Hippocampal formation (tissue), 2 donors: Measurements from ENCODE around the gene DHRSX.
"Not testable (repeated sequence)": the region's sequence is repeated elsewhere in the genome, so short reads cannot be mapped to it uniquely, and the experiment has no call there.

Experiments
- DNase-seq, 2 donors: peaks; one replicate each; lab custom pipeline; 2025; lab: John Stamatoyannopoulos, UW

DHRSX gene

GRCh38 chrX:2519638-2520037 lies 18.9 kb upstream of the DHRSX start:
- DNase-seq, result not testable (repeated sequence)

GRCh38 chrX:2517055-2517454 lies 16.3 kb upstream of the DHRSX start:
- DNase-seq, result no peak

GRCh38 chrX:2516623-2517022 lies 15.8 kb upstream of the DHRSX start:
- DNase-seq, result no peak

GRCh38 chrX:2514131-2514530 lies 13.4 kb upstream of the DHRSX start:
- no peak for DNase-seq

- no peak for DNase-seq
These were observed 12.4 kb upstream of the DHRSX start for GRCh38 chrX:2513121-2513664.

GRCh38 chrX:2512501-2512900 lies 11.7 kb upstream of the DHRSX start:
- DNase-seq, result no peak

GRCh38 chrX:2511326-2511725 lies 10.6 kb upstream of the DHRSX start:
- no peak for DNase-seq

GRCh38 chrX:2508648-2509335 lies 8.0 kb upstream of the DHRSX start:
- DNase-seq, result no peak

GRCh38 chrX:2507904-2508627 lies 7.3 kb upstream of the DHRSX start:
- DNase-seq, result no peak

- DNase-seq, result no peak
These were observed 6.4 kb upstream of the DHRSX start for GRCh38 chrX:2507196-2507595.

- not testable (repeated sequence) for DNase-seq
These were observed 4.6 kb upstream of the DHRSX start for GRCh38 chrX:2505341-2505740.

GRCh38 chrX:2504706-2505332 lies 4.0 kb upstream of the DHRSX start:
- DNase-seq, result no peak

GRCh38 chrX:2503591-2504500 lies 3.1 kb upstream of the DHRSX start:
- no peak for DNase-seq

- DNase-seq, result no peak
These were observed 2.1 kb upstream of the DHRSX start for GRCh38 chrX:2502668-2503519.

- no peak for DNase-seq
These were observed 1.4 kb upstream of the DHRSX start for GRCh38 chrX:2502120-2502667.

- no peak for DNase-seq
These were observed 855 bp upstream of the DHRSX start for GRCh38 chrX:2501559-2502102.

- DNase-seq, result no peak
These were observed 529 bp downstream of the DHRSX start for GRCh38 chrX:2500091-2500802.

GRCh38 chrX:2499507-2499906 lies 1.3 kb downstream of the DHRSX start:
- no peak for DNase-seq

GRCh38 chrX:2498781-2499302 lies 1.9 kb downstream of the DHRSX start:
- no peak for DNase-seq
